ENCODE data around the gene PPFIBP1. TPM values are rescaled to one million over a fixed set of nuclear protein-coding genes. Genes with fewer than 3 reads are reported as not detected.
"Not testable (repeated sequence)": the region's sequence is repeated elsewhere in the genome, so short reads cannot be mapped to it uniquely, and the experiment has no call there.

PPFIBP1 gene
- total RNA-seq, 1 donor from 2014 or later, result 56.4 TPM

GRCh38 chr12:27631365-27631764, 107.4 kb downstream of the PPFIBP1 start:
- no peak for TF ChIP-seq CTCF (IDR thresholded peaks at IDR 0.05)
- Histone ChIP-seq H3K27me3 (no peaks in the 10 kb centered on the region), H3K4me1 (peaks cover 12 to 35% of the 10 kb centered on the region in 2 donors), H3K9me3 (no peaks in the 10 kb centered on the region), H3K36me3 (no peaks in the 10 kb centered on the region), H3K27ac (peak overlapping the region; percentile 48 to 88), H3K4me3 (no peak overlapping the region)
- intact Hi-C loops (cut with DNase I), result loop anchor here (5.0 kb wide), 1 partner anchor 204 kb away; no protein-coding TSS in a partner anchor
- DNase-seq (ENCODE audit: low spot score in 2 of 2), result no peak

GRCh38 chr12:27631813-27632491, 107.9 kb downstream of the PPFIBP1 start:
- DNase-seq (ENCODE audit: low spot score in 2 of 2), result no peak
- Histone ChIP-seq H3K4me3 (no peak overlapping the region), H3K27me3 (no peaks in the 10 kb centered on the region), H3K4me1 (peaks cover 7 to 30% of the 10 kb centered on the region in 2 donors), H3K27ac (peak overlapping the region; percentile 53 to 88), H3K9me3 (no peaks in the 10 kb centered on the region), H3K36me3 (no peaks in the 10 kb centered on the region)
- intact Hi-C loops (cut with DNase I), result loop anchor here (5.0 kb wide), 1 partner anchor 205 kb away; no protein-coding TSS in a partner anchor
- no peak for TF ChIP-seq CTCF (IDR thresholded peaks at IDR 0.05)

- intact Hi-C loops (cut with DNase I), result loop anchor here (5.0 kb wide), 1 partner anchor 198 kb away; no protein-coding TSS in a partner anchor
- H3K27ac ChIP-seq, result peak overlapping the region in 1 of 2 donors; percentile 27
Measured at GRCh38 chr12:27635349-27635972, 111.5 kb downstream of the PPFIBP1 start.

GRCh38 chr12:27636569-27636968, 112.6 kb downstream of the PPFIBP1 start:
- H3K9me3 ChIP-seq; H3K27ac ChIP-seq; H3K27me3 ChIP-seq; H3K4me3 ChIP-seq; H3K36me3 ChIP-seq; DNase-seq (ENCODE audit: low spot score in 2 of 2): not testable (repeated sequence)
- H3K4me1 ChIP-seq, result peaks cover 4 to 23% of the 10 kb centered on the region in 2 donors
- intact Hi-C loops (cut with DNase I), result loop anchor here (5.0 kb wide), 1 partner anchor 199 kb away; no protein-coding TSS in a partner anchor

More at GRCh38 chr12:27635349-27635972, 111.5 kb downstream of the PPFIBP1 start:
- no peak for DNase-seq (ENCODE audit: low spot score in 2 of 2)
- H3K27me3 ChIP-seq, result no peaks in the 10 kb centered on the region
- no peaks in the 10 kb centered on the region for H3K36me3 ChIP-seq
- H3K9me3 ChIP-seq, result no peaks in the 10 kb centered on the region
- peaks cover 4 to 23% of the 10 kb centered on the region in 2 donors for H3K4me1 ChIP-seq
- H3K4me3 ChIP-seq, result no peak overlapping the region
- TF ChIP-seq CTCF (IDR thresholded peaks at IDR 0.05), result peak; percentile 58 to 71 (median 70)

GRCh38 chr12:27637524-27637923, 113.5 kb downstream of the PPFIBP1 start:
- no peaks in the 10 kb centered on the region for H3K9me3 ChIP-seq
- H3K27ac ChIP-seq, result peak overlapping the region in 1 of 2 donors; percentile 22
- no peaks in the 10 kb centered on the region for H3K36me3 ChIP-seq
- no peak for DNase-seq (ENCODE audit: low spot score in 2 of 2)
- peaks cover 4 to 20% of the 10 kb centered on the region in 2 donors for H3K4me1 ChIP-seq
- no peak for TF ChIP-seq CTCF (IDR thresholded peaks at IDR 0.05)
- no peak overlapping the region for H3K4me3 ChIP-seq
- no peaks in the 10 kb centered on the region for H3K27me3 ChIP-seq
- intact Hi-C loops (cut with DNase I), result loop anchor here (5.0 kb wide), 1 partner anchor 200 kb away; no protein-coding TSS in a partner anchor

- Histone ChIP-seq H3K4me3 (no peak overlapping the region), H3K9me3 (no peaks in the 10 kb centered on the region), H3K36me3 (no peaks in the 10 kb centered on the region), H3K4me1 (peaks cover 4 to 24% of the 10 kb centered on the region in 2 donors), H3K27me3 (no peaks in the 10 kb centered on the region), H3K27ac (no peak overlapping the region)
- no peak for TF ChIP-seq CTCF (IDR thresholded peaks at IDR 0.05)
- DNase-seq (ENCODE audit: low spot score in 2 of 2), result no peak
- intact Hi-C loops (cut with DNase I), result loop anchor here (5.0 kb wide), 1 partner anchor 202 kb away; no protein-coding TSS in a partner anchor
Measured at GRCh38 chr12:27639265-27639664, 115.3 kb downstream of the PPFIBP1 start.

GRCh38 chr12:27640566-27641200, 116.7 kb downstream of the PPFIBP1 start:
- H3K27me3 ChIP-seq; H3K4me3 ChIP-seq; H3K36me3 ChIP-seq; DNase-seq (ENCODE audit: low spot score in 2 of 2); H3K9me3 ChIP-seq; intact Hi-C loops (cut with DNase I): not testable (repeated sequence)
- Histone ChIP-seq H3K27ac (peak overlapping the region in 1 of 2 donors; percentile 5), H3K4me1 (peaks cover 0 to 36% of the 10 kb centered on the region in 2 donors)

GRCh38 chr12:27642361-27642760, 118.4 kb downstream of the PPFIBP1 start:
- intact Hi-C loops (cut with DNase I); H3K4me3 ChIP-seq; DNase-seq (ENCODE audit: low spot score in 2 of 2); H3K36me3 ChIP-seq; H3K27me3 ChIP-seq; H3K9me3 ChIP-seq; H3K27ac ChIP-seq: not testable (repeated sequence)
- H3K4me1 ChIP-seq, result peaks cover 0 to 37% of the 10 kb centered on the region in 2 donors
